Activated CD8-positive, alpha-beta memory T cell treated with anti-CD3 and anti-CD28 coated beads for 36 hours (primary cell): ENCODE measurements around the gene PCMT1. TPM values are rescaled to one million over a fixed set of nuclear protein-coding genes. Genes with fewer than 3 reads are reported as not detected.

Experiments used
- CTCF ChIA-PET: fragments of 350-600 bp; sonication (Branson Sonifier 250); formaldehyde crosslinking; loops from one replicate; lab custom pipeline; 2021; ENCODE audit warnings: antibody characterized with exemption; lab: Charles Lee
- POLR2A ChIA-PET: fragments of 350-600 bp; sonication (Branson Sonifier 250); formaldehyde crosslinking; loops from one replicate; lab custom pipeline; 2021; ENCODE audit warnings: antibody characterized with exemption; lab: Charles Lee
- total RNA-seq, 2 experiments: library from RNA; stranded (reverse); gene quantifications; one replicate each; pipeline ENCODE4 v1.2.3, GENCODE V29; 2021

PCMT1 gene
- total RNA-seq, 2 experiments from 2014 or later = 96.2 to 96.7 TPM

DNA sequence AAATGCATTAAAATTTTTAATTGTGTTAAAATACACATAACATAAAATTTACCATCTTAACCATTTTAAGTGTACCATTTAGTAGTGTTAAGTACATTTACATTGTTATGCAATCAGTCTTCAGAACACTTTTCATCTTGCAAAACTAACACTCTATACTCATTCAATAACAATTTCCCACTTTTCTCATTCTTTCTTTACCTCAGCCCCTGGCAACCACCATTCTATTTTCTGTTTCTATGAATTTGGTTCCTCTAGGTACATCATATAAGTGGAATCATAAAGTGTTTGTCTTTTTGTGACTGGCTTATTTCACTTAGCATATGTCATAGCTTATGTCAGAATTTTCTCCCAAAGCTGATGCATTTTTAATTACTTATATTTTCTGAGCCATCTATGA, 32.2 kb downstream of the PCMT1 start:
- POLR2A ChIA-PET = no interaction called here
- CTCF ChIA-PET = interaction anchor here (1.4 kb wide), 1 partner anchor 10 kb away, joined by 3 read pairs; no protein-coding TSS in a partner anchor

DNA sequence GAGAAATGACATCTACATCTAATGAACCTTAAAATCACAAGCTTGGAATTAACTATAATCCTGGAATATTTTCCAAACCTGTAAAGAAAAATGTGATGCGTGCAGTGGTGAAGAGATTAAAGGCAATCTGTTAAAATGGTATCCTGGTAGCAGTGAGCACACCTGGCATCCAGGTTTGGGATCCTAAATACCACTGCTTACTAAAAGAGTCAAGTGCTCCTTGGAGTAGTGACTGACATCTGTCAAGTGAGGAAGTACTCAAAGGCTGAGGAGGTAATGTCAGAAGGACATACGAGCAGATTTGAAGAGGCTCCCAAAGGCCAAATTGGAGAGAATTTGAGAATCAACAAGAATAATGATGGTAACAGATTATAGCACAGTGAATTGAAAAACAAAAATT, 32.8 kb downstream of the PCMT1 start:
- ChIA-PET POLR2A (no interaction called here), CTCF (interaction anchor here (1.4 kb wide), 1 partner anchor 10 kb away, joined by 3 read pairs; no protein-coding TSS in a partner anchor)

DNA sequence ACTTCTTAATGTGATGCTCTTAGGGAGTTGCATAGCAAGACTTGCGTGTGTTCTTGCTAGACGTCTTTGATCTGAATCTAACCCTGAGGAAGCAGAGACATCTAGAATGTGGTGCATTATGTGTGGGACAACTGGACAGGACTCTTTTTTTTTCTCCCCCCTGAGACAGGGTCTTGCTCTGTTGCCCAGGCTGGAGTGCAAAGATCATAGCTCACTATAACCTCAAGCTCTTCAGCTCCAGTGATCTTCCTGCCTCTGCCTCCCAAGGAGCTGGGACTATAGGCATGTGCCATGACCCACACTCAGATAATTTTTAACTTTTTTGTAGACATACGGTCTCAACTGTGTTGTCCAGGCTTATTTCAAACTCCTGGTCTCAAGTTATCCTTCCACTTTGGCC, 34.0 kb downstream of the PCMT1 start:
- ChIA-PET POLR2A (interaction anchor here (0.6 kb wide), 1 partner anchor 19 kb away, joined by 3 read pairs; no protein-coding TSS in a partner anchor), CTCF (no interaction called here)

DNA sequence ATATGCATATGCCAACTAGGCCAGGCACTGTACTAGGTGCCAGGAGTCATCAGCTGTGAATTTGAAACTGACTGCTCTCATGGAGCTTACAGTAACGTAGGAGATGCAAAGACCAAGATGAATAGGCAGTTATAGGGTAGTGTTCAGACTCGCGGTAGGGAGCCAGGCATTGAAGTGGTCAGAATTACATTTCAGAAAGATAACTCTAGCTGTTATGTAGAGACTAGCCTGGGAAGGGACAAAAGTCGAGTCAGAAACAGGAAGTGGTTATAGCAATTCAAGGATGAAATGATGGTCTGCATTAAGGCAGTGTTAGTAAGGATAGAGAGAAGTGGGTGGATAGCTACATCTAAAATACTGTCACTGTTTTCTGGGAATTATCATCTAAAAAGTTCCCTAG, 56.6 kb downstream of the PCMT1 start:
- CTCF ChIA-PET = interaction anchor here (1.1 kb wide), 1 partner anchor 30 kb away, joined by 3 read pairs; no protein-coding TSS in a partner anchor
- POLR2A ChIA-PET = no interaction called here

DNA sequence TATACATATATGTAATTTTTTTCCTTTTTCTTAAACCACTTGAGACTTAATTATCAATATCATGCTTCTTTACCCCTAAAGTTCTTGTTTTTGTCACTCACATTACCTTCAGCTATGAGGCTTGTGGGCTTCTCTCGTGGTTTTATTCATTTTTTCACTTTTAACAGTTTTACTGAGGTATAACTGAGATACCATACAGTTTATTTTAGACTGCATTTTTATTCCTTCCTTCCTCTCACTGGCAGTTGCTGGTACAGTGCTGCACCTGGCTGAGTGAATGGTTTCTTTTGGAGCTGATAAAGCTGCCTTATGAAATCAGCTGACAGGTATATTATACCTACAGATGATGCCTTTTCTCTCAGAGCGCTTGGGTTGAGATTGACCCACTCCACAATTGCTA, 60.3 kb downstream of the PCMT1 start:
- ChIA-PET CTCF (no interaction called here), POLR2A (no interaction called here)

DNA sequence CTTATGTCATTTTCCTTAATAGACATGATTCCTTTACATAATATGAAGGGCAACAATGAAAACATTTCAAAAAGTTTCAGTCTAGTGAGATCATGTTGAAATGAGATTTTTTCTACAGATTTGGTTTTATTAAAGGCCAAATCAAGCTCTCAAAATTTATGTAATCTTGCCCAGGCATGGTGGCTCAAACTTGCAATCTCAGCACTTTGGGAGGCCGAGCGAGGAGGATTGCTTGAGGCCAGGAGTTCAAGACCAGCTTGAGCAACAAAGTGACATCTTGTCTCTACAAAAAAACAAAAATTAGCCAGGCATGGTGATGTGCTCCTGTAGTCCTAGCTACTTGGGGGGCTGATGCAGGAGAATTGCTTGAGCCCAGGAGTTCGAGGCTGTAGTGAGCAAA, 63.8 kb downstream of the PCMT1 start:
- ChIA-PET CTCF (no interaction called here), POLR2A (no interaction called here)

DNA sequence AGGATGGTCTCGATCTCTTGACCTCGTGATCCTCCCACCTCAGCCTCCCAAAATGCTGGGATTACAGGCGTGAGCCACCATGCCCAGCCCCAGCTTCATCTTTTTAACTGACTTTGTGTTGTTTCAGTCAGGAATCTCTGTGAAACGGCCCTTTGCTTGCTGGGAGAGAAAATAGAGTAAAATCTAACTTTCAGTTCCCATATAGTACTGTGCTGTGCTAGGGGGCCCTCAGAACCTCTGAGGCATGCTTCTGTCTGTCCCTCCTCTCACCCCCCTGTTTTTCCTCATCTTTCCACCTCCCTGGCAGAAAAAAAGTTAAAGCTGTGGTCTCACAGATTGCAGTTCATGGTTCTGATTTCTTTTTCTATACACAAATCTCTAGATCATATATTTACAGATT, 66.2 kb downstream of the PCMT1 start:
- ChIA-PET CTCF (interaction anchor here (0.6 to 1.1 kb wide), 3 partner anchors 12 to 1048 kb away, joined by 3 to 4 read pairs (median 3); no protein-coding TSS in a partner anchor), POLR2A (interaction anchor here (0.6 kb wide), 1 partner anchor 100 kb away, joined by 7 read pairs; no protein-coding TSS in a partner anchor)

DNA sequence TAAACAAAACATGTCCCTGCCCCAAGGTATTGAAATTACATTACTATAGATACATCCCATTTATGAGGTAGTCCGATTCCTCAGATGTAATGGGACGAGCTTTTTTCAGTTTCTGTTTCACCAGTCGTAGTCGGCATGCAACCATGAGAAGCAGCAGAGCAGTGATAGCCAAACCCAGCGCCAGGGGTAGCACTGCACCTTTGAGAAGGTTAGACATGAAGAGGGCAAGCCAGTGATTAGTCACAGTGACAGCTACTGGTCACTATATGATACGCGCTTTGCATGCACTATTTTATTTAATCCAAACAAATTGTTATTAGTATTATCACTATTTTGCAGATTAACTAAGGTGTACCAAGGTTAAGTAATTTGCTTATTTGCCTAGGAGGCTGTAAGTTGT, 71.0 kb downstream of the PCMT1 start:
- ChIA-PET CTCF (interaction anchor here (0.7 kb wide), 1 partner anchor 96 kb away, joined by 3 read pairs; no protein-coding TSS in a partner anchor), POLR2A (no interaction called here)

DNA sequence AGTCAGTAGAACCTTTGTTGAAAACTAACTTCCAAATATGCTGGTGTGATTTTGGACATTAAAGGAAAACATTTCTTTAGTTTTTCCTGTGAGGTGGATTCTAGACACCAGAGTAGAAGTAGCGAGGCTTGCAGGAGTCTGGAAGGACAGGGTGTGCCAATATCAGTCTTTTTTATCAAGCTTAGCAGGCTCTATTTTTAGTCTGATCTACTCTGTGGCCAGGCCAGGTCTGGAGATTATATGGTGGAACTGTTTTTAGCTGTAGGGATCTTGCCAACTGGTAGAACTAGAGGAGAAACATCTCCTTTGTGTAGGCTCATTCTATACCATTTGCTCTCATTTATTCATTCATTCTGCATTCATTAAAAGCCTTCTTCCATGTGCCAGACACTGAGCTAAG, 72.0 kb downstream of the PCMT1 start:
- CTCF ChIA-PET = no interaction called here
- POLR2A ChIA-PET = interaction anchor here (0.6 kb wide), 1 partner anchor 179 kb away, joined by 3 read pairs; no protein-coding TSS in a partner anchor

DNA sequence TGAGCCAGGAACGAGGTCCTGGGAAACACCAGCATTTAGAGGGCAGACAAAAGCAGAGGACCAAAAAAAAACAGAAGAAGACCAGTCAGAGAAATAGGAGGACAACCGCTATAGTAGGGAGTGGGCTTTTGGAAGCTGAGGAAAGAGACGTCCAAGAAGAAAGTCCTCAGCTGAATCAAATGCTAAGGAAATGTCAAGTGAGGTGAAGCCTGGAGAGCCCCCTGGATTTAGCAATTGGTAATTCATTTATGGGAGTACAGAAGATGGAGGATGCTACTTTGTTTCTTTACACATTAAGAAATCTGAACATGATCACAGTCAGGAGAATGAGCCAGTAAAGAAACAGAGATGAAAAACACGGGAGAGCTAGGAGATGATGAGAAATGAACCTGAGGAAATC, 73.5 kb downstream of the PCMT1 start:
- POLR2A ChIA-PET = no interaction called here
- CTCF ChIA-PET = no interaction called here

DNA sequence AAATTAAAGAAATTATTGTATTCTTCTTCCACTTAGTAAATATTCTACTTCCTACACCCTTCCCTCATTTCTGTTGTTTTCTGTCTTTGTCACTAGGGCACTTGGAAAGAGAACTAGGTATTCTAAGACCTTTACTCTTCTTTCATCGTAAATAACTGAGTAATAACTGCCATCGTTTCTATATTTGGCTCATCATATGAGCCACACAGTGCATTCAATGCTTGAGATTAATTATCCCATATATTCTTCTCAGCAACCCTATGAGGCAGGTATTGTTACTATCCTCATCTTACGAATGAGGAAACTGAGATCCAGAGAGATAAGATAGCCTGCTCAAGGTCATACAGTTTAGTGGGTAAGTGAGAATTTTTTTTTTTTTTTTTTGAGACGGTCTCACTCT, 75.8 kb downstream of the PCMT1 start:
- ChIA-PET POLR2A (no interaction called here), CTCF (interaction anchor here (1.0 kb wide), 1 partner anchor 9 kb away, joined by 5 read pairs; no protein-coding TSS in a partner anchor)

DNA sequence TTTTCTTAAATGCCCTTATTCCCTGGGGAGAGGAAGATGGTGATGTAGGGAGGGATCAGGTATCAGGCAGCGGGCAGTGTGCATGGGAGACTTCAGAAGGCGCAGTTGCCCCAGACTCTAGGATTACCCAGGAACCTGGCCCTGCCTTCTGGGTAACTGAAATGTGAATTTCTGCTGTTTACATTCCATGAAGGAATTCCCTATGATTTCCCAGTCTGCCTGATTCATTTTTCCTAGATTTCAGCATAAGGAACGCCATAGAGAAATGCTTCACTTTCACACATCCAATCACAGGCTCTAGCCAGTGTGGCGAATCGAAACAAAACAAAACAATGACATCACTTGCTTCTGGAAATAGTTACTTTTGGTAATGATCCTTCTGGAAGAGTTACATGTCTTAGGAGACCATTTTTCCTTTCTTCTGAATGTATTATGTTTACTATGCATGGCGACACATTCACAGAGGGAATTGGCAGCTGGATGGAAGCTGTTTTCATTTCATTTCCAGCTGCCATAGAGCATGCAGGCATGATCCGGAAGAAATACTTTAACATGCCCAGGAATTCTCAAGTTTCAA, 81.3 kb downstream of the PCMT1 start:
- ChIA-PET POLR2A (no interaction called here), CTCF (no interaction called here)

DNA sequence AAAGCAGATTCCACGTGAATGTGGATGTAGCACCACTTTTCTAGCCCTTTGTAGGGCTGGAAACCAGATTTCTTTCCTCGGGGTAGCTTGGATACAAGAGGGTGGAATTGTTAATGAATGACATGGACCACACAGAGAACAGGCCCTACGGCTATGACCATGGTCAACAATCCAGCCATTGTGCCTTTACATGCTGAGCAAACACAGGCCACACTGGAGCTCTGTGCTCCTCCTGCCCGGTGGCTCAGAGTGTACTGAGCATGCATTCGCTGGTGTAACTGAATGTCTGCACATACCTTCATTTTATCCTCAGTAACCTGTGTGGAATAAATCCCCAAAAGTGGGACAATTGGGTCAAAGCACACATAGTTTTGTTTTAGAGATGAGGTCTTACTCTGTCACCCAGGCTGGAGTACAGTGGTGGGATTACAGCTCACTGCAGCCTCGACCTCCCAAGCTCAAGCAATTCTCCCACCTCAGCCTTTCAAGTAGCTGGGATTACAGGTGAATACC, 81.8 kb downstream of the PCMT1 start:
- POLR2A ChIA-PET = no interaction called here

DNA sequence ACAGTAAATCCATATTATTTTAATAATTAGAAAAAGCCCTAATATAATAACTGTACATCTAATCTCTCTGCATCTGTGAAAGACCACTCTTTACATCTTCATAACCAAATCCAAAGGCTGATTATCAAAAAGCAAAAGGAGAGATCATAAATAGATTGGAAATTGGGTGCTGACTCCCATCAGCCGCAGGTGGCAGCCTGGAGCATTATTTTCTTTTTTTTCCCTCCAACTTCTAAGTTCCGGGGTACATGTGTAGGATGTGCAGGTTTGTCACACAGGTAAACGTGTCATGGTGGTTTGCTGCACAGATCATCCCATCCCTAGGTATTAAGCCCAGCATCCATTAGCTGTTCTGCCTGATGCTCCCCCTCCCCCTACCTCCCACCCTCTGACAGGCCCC, 84.1 kb downstream of the PCMT1 start:
- POLR2A ChIA-PET = no interaction called here
- CTCF ChIA-PET = interaction anchor here (0.9 to 1.8 kb wide), 3 partner anchors 8 to 47 kb away, joined by 4 to 5 read pairs (median 5); partner anchors contain the start of gene LRP11

More for the DNA sequence above, 81.8 kb downstream of the PCMT1 start:
- CTCF ChIA-PET = interaction anchor here (1.3 kb wide), 1 partner anchor 34 kb away, joined by 3 read pairs; no protein-coding TSS in a partner anchor

DNA sequence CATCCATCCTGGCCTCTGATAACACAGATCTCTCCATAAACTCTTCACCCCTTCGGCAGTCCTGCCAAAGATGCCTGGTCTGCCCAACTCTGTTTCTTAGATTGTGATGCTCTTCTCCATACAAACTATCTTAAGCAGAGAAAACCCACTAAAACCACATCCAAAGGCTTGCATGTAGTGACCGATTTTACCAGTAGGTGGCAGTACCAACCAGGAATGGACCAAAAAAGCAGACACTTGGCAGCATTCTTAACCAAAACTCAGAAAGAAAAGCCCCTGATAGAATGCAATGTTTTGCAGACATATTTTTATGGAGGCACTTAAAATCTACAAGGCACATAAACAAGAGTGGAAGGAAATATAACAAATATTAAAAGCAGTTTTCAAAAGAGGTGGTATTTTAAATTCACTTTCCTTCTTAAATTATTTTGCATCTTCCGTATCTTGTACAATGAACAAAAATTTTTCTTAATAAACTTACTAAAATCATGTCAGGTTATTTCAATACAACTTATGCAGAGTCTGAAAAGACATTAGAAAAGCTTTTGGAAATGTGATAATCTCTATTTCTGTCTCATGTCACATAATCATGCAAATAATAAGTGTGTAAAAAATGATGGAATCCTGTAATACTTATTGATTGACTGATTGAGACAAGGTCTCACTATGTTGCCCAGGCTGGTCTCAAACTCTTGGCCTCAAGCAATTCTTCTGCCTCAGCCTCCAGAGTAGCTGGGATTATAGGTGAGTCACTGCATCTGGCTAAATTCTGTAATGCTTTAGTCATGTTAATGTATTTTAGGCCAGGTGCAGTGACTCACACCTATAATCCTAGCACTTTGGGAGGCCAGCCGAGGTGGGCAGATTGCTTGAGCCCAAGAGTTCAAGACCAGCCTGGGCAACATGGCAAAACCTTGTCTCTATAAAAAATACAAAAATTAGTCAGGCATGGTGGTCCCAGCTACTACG, 85.3 kb downstream of the PCMT1 start:
- ChIA-PET CTCF (interaction anchor here (0.8 to 1.8 kb wide), 7 partner anchors 9 to 91 kb away, joined by 3 to 5 read pairs (median 4); partner anchors contain the start of gene LRP11), POLR2A (no interaction called here)

DNA sequence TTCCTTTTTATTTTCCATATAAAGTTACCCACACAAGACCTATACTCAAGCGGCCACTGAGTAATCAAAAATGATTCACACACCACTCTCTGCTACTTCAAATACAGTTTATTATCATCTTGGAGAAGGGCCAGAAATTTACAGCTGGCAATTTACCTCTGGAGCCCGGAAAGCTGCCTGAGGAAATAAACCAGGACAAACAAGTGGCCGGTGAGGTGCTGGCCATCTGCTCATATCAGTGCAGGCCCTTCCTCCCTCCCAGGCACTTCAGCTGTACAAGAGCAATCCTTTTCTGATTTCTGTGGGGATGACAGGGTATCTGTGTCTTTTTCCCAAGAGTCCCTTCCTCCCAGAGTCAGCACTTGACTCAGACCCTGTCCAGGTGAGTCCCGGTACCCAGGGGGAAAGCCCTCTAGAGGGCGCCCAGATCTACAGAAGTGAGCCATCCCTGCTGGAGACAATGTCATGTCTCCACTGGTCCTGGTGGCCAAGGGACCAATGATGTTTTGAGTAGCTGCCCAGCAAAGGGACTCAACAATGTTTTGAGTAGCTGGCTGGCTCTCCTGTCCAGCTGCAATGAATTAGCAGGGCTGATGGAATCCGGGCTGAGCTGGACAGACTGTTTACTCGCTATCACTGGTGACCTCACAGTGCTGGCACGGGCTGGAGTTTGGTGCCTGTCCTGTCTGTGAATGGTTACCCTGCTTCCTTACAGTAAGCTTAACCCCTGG, 91.0 kb downstream of the PCMT1 start:
- ChIA-PET CTCF (interaction anchor here (0.6 to 1.1 kb wide), 3 partner anchors 11 to 72 kb away, joined by 3 to 4 read pairs (median 3); no protein-coding TSS in a partner anchor), POLR2A (no interaction called here)

DNA sequence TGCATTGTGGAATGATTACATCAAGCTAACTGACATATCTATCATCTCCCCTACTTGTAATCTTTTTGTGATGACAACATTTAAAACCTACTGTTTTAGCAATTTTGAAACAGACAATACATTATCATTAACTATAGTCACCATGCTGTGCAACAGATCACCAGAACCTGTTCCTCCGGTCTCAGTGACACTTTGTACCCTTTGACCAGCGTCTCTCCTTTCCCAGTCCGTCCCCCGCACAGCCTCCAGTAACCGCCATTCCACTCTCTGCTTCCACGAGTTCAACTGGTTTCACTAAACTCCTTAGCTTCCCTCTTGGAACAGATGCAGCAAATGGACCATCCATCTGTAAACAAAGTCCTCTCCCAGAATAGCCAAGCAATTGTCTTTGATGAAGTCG, 92.8 kb downstream of the PCMT1 start:
- CTCF ChIA-PET = no interaction called here
- POLR2A ChIA-PET = no interaction called here

DNA sequence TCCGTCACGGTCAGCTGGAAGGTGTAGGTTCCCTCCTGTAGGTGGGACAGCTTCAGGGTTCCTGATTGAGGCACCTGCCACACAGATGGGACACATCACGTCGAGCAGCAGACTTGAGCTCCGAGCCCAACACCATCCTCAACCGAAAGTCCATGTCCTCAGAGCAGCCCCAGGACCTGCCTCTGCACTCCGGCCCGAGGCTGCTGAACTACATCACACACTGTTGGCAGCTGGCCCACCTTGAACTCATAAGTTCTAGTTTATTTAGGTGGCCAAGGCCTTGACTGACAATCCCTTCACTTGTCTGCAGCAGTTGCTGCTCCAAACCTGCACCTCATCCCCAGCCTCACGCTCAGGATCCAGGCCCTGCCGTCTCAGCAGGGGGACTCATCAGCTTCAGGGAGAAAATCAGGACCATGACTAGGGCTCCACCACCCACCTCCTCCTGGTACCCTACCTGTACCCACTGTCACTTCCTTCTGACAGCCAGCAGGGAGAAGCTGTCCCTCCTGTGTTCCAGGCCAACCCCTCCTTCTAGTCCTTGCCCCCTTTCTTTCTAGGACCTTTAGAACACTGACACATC, 93.6 kb downstream of the PCMT1 start:
- ChIA-PET CTCF (interaction anchor here (0.6 kb wide), 1 partner anchor 169 kb away, joined by 4 read pairs; no protein-coding TSS in a partner anchor), POLR2A (no interaction called here)
